ENCODE results near the gene KMO.

DNA sequence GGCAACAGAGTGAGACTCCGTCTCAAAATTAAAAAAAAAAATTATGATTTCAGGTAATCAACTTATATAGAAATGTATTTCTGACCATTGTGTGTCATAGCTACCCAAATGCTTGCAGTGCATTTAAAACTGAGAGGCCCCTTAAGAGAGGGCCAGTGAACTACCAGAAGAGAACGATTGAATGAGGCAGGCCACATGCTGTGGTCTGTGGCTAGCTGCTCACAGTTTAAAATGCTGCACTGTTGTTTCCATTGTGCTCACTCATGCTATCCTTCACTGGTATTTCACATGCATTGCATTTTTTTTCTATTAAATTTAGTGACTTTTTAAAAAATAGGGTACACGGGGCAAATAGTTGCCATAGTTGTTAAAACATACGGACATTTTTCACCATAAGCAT lies 82.0 kb downstream of the KMO start:
- TF ChIP-seq, protein P1, sequence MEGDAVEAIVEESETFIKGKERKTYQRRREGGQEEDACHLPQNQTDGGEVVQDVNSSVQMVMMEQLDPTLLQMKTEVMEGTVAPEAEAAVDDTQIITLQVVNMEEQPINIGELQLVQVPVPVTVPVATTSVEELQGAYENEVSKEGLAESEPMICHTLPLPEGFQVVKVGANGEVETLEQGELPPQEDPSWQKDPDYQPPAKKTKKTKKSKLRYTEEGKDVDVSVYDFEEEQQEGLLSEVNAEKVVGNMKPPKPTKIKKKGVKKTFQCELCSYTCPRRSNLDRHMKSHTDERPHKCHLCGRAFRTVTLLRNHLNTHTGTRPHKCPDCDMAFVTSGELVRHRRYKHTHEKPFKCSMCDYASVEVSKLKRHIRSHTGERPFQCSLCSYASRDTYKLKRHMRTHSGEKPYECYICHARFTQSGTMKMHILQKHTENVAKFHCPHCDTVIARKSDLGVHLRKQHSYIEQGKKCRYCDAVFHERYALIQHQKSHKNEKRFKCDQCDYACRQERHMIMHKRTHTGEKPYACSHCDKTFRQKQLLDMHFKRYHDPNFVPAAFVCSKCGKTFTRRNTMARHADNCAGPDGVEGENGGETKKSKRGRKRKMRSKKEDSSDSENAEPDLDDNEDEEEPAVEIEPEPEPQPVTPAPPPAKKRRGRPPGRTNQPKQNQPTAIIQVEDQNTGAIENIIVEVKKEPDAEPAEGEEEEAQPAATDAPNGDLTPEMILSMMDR (IDR thresholded peaks at IDR 0.05) = no peak
- TF ChIP-seq POLR2A (IDR thresholded peaks at IDR 0.05) = no peak
- no peak for TF ChIP-seq POLR2AphosphoS5 (IDR thresholded peaks at IDR 0.05)
